Measurements from ENCODE around the gene XG.
"Not testable (repeated sequence)": the region's sequence is repeated elsewhere in the genome, so short reads cannot be mapped to it uniquely, and the experiment has no call there.

The XG gene

GRCh38 chrX:2752441-2752840, 601 bp downstream of the XG start:
- H3K4me1 ChIP-seq (ENCODE audit: insufficient read depth, low read length); H3K9ac ChIP-seq (ENCODE audit: low read depth, low read length); H3K9me3 ChIP-seq (ENCODE audit: control insufficient read depth, insufficient read depth, low read length); H3K36me3 ChIP-seq (ENCODE audit: insufficient read depth, low read length): not testable (repeated sequence)

- H3K9me3 ChIP-seq (ENCODE audit: control insufficient read depth, insufficient read depth, low read length); H3K4me1 ChIP-seq (ENCODE audit: insufficient read depth, low read length); H3K36me3 ChIP-seq (ENCODE audit: insufficient read depth, low read length); H3K9ac ChIP-seq (ENCODE audit: low read depth, low read length): not testable (repeated sequence)
These were observed 3.4 kb downstream of the XG start for GRCh38 chrX:2755163-2755715.

GRCh38 chrX:2756548-2756947, 4.7 kb downstream of the XG start:
- Histone ChIP-seq H3K9me3 (ENCODE audit: control insufficient read depth, insufficient read depth, low read length) (no peaks in the 10 kb centered on the region), H3K9ac (ENCODE audit: low read depth, low read length) (no peak overlapping the region), H3K4me1 (ENCODE audit: insufficient read depth, low read length) (no peaks in the 10 kb centered on the region), H3K36me3 (ENCODE audit: insufficient read depth, low read length) (no peaks in the 10 kb centered on the region)

GRCh38 chrX:2761246-2761645, 9.4 kb downstream of the XG start:
- Histone ChIP-seq H3K36me3 (ENCODE audit: insufficient read depth, low read length) (no peaks in the 10 kb centered on the region), H3K9me3 (ENCODE audit: control insufficient read depth, insufficient read depth, low read length) (no peaks in the 10 kb centered on the region), H3K9ac (ENCODE audit: low read depth, low read length) (no peak overlapping the region), H3K4me1 (ENCODE audit: insufficient read depth, low read length) (no peaks in the 10 kb centered on the region)

- not testable (repeated sequence) for H3K36me3 ChIP-seq (ENCODE audit: insufficient read depth, low read length); H3K4me1 ChIP-seq (ENCODE audit: insufficient read depth, low read length); H3K9me3 ChIP-seq (ENCODE audit: control insufficient read depth, insufficient read depth, low read length); H3K9ac ChIP-seq (ENCODE audit: low read depth, low read length)
These were observed 10.8 kb downstream of the XG start for GRCh38 chrX:2762671-2763070.

GRCh38 chrX:2764766-2765548, 13.1 kb downstream of the XG start:
- H3K9me3 ChIP-seq (ENCODE audit: control insufficient read depth, insufficient read depth, low read length); H3K4me1 ChIP-seq (ENCODE audit: insufficient read depth, low read length); H3K36me3 ChIP-seq (ENCODE audit: insufficient read depth, low read length); H3K9ac ChIP-seq (ENCODE audit: low read depth, low read length): not testable (repeated sequence)

GRCh38 chrX:2765549-2765830, 13.7 kb downstream of the XG start:
- Histone ChIP-seq H3K9me3 (ENCODE audit: control insufficient read depth, insufficient read depth, low read length) (no peaks in the 10 kb centered on the region), H3K9ac (ENCODE audit: low read depth, low read length) (no peak overlapping the region), H3K36me3 (ENCODE audit: insufficient read depth, low read length) (no peaks in the 10 kb centered on the region), H3K4me1 (ENCODE audit: insufficient read depth, low read length) (peaks cover 8% of the 10 kb centered on the region; the same call in 1 of the 2 replicates)

- Histone ChIP-seq H3K9me3 (ENCODE audit: control insufficient read depth, insufficient read depth, low read length) (no peaks in the 10 kb centered on the region), H3K36me3 (ENCODE audit: insufficient read depth, low read length) (no peaks in the 10 kb centered on the region), H3K9ac (ENCODE audit: low read depth, low read length) (no peak overlapping the region), H3K4me1 (ENCODE audit: insufficient read depth, low read length) (peaks cover 8% of the 10 kb centered on the region; the same call in 1 of the 2 replicates)
These were observed 15.1 kb downstream of the XG start for GRCh38 chrX:2766906-2767305.

- Histone ChIP-seq H3K9me3 (ENCODE audit: control insufficient read depth, insufficient read depth, low read length) (no peaks in the 10 kb centered on the region), H3K9ac (ENCODE audit: low read depth, low read length) (no peak overlapping the region), H3K4me1 (ENCODE audit: insufficient read depth, low read length) (peaks cover 8% of the 10 kb centered on the region; the same call in 1 of the 2 replicates), H3K36me3 (ENCODE audit: insufficient read depth, low read length) (no peaks in the 10 kb centered on the region)
These were observed 16.0 kb downstream of the XG start for GRCh38 chrX:2767631-2768455.

GRCh38 chrX:2769615-2770014, 17.8 kb downstream of the XG start:
- no peak overlapping the region for H3K9ac ChIP-seq (ENCODE audit: low read depth, low read length)
- H3K9me3 ChIP-seq (ENCODE audit: control insufficient read depth, insufficient read depth, low read length): no peaks in the 10 kb centered on the region
- H3K4me1 ChIP-seq (ENCODE audit: insufficient read depth, low read length): peaks cover 8% of the 10 kb centered on the region; the same call in 1 of the 2 replicates
- H3K36me3 ChIP-seq (ENCODE audit: insufficient read depth, low read length): no peaks in the 10 kb centered on the region; the same call in 1 of the 2 replicates

- H3K9ac ChIP-seq (ENCODE audit: low read depth, low read length); H3K36me3 ChIP-seq (ENCODE audit: insufficient read depth, low read length); H3K4me1 ChIP-seq (ENCODE audit: insufficient read depth, low read length); H3K9me3 ChIP-seq (ENCODE audit: control insufficient read depth, insufficient read depth, low read length): not testable (repeated sequence)
These were observed 21.6 kb downstream of the XG start for GRCh38 chrX:2773166-2774055.

GRCh38 chrX:2774057-2774456, 22.2 kb downstream of the XG start:
- Histone ChIP-seq H3K9me3 (ENCODE audit: control insufficient read depth, insufficient read depth, low read length) (peaks cover 4% of the 10 kb centered on the region; the same call in 1 of the 2 replicates), H3K9ac (ENCODE audit: low read depth, low read length) (no peak overlapping the region), H3K4me1 (ENCODE audit: insufficient read depth, low read length) (no peaks in the 10 kb centered on the region), H3K36me3 (ENCODE audit: insufficient read depth, low read length) (no peaks in the 10 kb centered on the region; the same call in 1 of the 2 replicates)

- H3K4me1 ChIP-seq (ENCODE audit: insufficient read depth, low read length): no peaks in the 10 kb centered on the region
- peaks cover 4% of the 10 kb centered on the region; the same call in 1 of the 2 replicates for H3K9me3 ChIP-seq (ENCODE audit: control insufficient read depth, insufficient read depth, low read length)
- no peak overlapping the region for H3K9ac ChIP-seq (ENCODE audit: low read depth, low read length)
- H3K36me3 ChIP-seq (ENCODE audit: insufficient read depth, low read length): no peaks in the 10 kb centered on the region; the same call in 1 of the 2 replicates
These were observed 22.9 kb downstream of the XG start for GRCh38 chrX:2774776-2775175.
